MM.1S (cell line): Measurements from ENCODE around the gene GNB1.

Source experiments
- DNase-seq: peaks from one replicate; pipeline ENCODE4 v3.0.0-alpha.2; 2015
- H2AFZ ChIP-seq: fragments of 300-600 bp; sonication (generic); 2 replicates; pipeline ENCODE4 v1.6.0; 2016; ENCODE audit warnings: antibody characterized with exemption, low read length
- H3F3A ChIP-seq: fragments of 300-600 bp; sonication (generic); 2 replicates; pipeline ENCODE4 v1.6.1; 2016; ENCODE audit warnings: mild to moderate bottlenecking, antibody characterized with exemption, low read length, moderate library complexity, mixed read lengths; ENCODE audit not compliant: insufficient read depth
- H3K27ac ChIP-seq: fragments of 300-600 bp; sonication (generic); 2 replicates; pipeline ENCODE4 v1.5.1; 2016; ENCODE audit warnings: mild to moderate bottlenecking, low read length
- H3K27me3 ChIP-seq: fragments of 300-600 bp; sonication (generic); replicated peaks from 2 replicates; pipeline ENCODE4 v1.6.0; 2016; ENCODE audit warnings: low read length; ENCODE audit not compliant: insufficient read depth
- H3K36me3 ChIP-seq: fragments of 300-600 bp; sonication (generic); replicated peaks from 2 replicates; pipeline ENCODE4 v1.6.1; 2016; ENCODE audit warnings: mild to moderate bottlenecking, low read length, mixed read lengths; ENCODE audit not compliant: insufficient read depth
- H3K4me1 ChIP-seq: fragments of 300-600 bp; sonication (generic); 2 replicates; pipeline ENCODE4 v1.6.1; 2016; ENCODE audit warnings: low read length, mixed read lengths
- H3K4me2 ChIP-seq: fragments of 300-600 bp; sonication (generic); 2 replicates; pipeline ENCODE4 v1.6.0; 2016; ENCODE audit warnings: low read depth, low read length
- H3K4me3 ChIP-seq: fragments of 300-600 bp; sonication (generic); 2 replicates; pipeline ENCODE4 v1.5.1; 2016; ENCODE audit warnings: low read length, mixed read lengths
- H3K79me2 ChIP-seq: fragments of 300-600 bp; sonication (generic); 2 replicates; pipeline ENCODE4 v1.6.1; 2016; ENCODE audit warnings: mixed run types, low read length, mixed read lengths
- H3K9ac ChIP-seq: fragments of 300-600 bp; sonication (generic); 2 replicates; pipeline ENCODE4 v1.6.1; 2016; ENCODE audit warnings: low read length, mixed read lengths
- H3K9me2 ChIP-seq: fragments of 300-600 bp; sonication (generic); replicated peaks from 2 replicates; pipeline ENCODE4 v1.6.1; 2016; ENCODE audit warnings: mild to moderate bottlenecking, low read length, mixed read lengths; ENCODE audit not compliant: insufficient read depth
- H3K9me3 ChIP-seq: fragments of 300-600 bp; sonication (generic); replicated peaks from 2 replicates; pipeline ENCODE4 v1.6.1; 2016; ENCODE audit warnings: mild to moderate bottlenecking, low read length, mixed read lengths; ENCODE audit not compliant: insufficient read depth
- H4K20me1 ChIP-seq: fragments of 300-600 bp; sonication (generic); 2 replicates; pipeline ENCODE4 v1.6.1; 2016; ENCODE audit warnings: mild to moderate bottlenecking, low read length, moderate library complexity, mixed read lengths; ENCODE audit not compliant: insufficient read depth
- CTCF ChIP-seq: fragments of 300-600 bp; sonication (generic); IDR thresholded peaks from 2 replicates; pipeline ENCODE4 v1.5.1; 2016; ENCODE audit warnings: antibody characterized with exemption, low read length, mixed read lengths
- EZH2 ChIP-seq: fragments of 300-600 bp; sonication (generic); optimal IDR thresholded peaks from 2 replicates; pipeline ENCODE3; 2017; ENCODE audit warnings: low read depth, mild to moderate bottlenecking, antibody characterized with exemption, low read length, mixed read lengths
- EZH2phosphoT487 ChIP-seq: fragments of 300-600 bp; sonication (generic); IDR thresholded peaks from 2 replicates; pipeline ENCODE4 v1.6.1; 2018; ENCODE audit warnings: antibody characterized with exemption, low read length

Gene GNB1

DNA sequence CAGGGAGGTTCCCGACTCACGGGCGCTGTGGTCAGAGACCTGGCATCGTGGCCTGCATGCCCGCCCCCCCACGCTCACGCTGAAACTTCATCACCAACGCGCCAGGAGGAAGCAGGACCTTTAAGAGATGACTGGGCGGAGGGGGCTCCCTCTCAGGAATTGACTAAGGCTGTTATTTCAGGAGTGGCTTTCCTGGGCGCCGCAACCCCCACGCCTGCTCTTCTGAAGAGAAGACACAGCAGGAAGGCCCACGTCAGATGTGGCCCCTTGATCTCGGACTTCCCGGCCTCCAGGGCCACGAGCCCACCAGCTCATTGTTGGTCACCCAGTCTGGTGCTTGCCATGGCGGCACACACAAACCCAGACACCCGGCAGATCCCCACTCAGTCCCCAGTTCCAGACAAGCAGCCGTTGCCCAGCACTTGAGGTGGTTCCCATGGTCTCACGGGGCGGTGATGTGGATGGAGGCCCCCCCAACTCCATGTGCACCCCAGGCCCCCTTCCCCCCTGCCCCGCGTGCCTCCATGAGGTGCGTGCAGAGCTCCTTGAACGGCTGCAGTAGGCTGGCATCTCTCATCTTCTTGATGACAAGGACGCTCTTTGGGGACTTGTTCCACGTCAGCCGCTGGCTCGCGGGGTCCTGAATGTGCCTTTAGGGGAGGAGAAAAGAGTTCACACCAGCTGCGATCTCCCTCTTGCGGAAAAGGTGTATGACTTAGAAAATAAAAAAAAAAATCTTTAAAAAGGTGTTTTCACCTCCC is 134.0 kb downstream of the GNB1 start:
- Histone ChIP-seq H3K9me2 (no peaks in the 10 kb centered on the region), H2AFZ (no peak overlapping the region), H3K9ac (no peak overlapping the region), H3K4me1 (no peaks in the 10 kb centered on the region), H3K4me2 (no peak overlapping the region), H3K4me3 (no peak overlapping the region), H3K27me3 (no peaks in the 10 kb centered on the region), H3F3A (no peaks in the 10 kb centered on the region), H3K36me3 (peaks cover 4% of the 10 kb centered on the region), H3K9me3 (no peaks in the 10 kb centered on the region), H3K27ac (no peak overlapping the region), H3K79me2 (peaks cover 50% of the 10 kb centered on the region), H4K20me1 (no peaks in the 10 kb centered on the region; the same call in 1 of the 2 replicates)
- TF ChIP-seq CTCF (no peak), EZH2 (no peak), EZH2phosphoT487 (no peak)
- no peak for DNase-seq

GRCh38 chr1:1755852-1756251 is 135.0 kb downstream of the GNB1 start:
- Histone ChIP-seq H3K9me2 (no peaks in the 10 kb centered on the region), H3K27ac (no peak overlapping the region), H3K4me3 (no peak overlapping the region), H3K4me2 (no peak overlapping the region), H3K4me1 (no peaks in the 10 kb centered on the region), H2AFZ (no peak overlapping the region), H4K20me1 (no peaks in the 10 kb centered on the region; the same call in 1 of the 2 replicates), H3K9ac (no peak overlapping the region), H3F3A (no peaks in the 10 kb centered on the region), H3K36me3 (peaks cover 4% of the 10 kb centered on the region), H3K9me3 (no peaks in the 10 kb centered on the region), H3K79me2 (peaks cover 42% of the 10 kb centered on the region), H3K27me3 (no peaks in the 10 kb centered on the region)
- TF ChIP-seq EZH2 (no peak), EZH2phosphoT487 (no peak), CTCF (no peak)
- DNase-seq: no peak

GRCh38 chr1:1755426-1755825 is 135.5 kb downstream of the GNB1 start:
- no peaks in the 10 kb centered on the region for H3K9me3 ChIP-seq
- H3K27ac ChIP-seq: no peak overlapping the region
- H4K20me1 ChIP-seq: no peaks in the 10 kb centered on the region; the same call in 1 of the 2 replicates
- H3K79me2 ChIP-seq: peaks cover 38% of the 10 kb centered on the region
- no peaks in the 10 kb centered on the region for H3F3A ChIP-seq
- no peaks in the 10 kb centered on the region for H3K4me1 ChIP-seq
- no peak overlapping the region for H2AFZ ChIP-seq
- H3K9ac ChIP-seq: no peak overlapping the region
- H3K4me3 ChIP-seq: no peak overlapping the region
- TF ChIP-seq EZH2phosphoT487 (no peak), EZH2 (no peak), CTCF (no peak)
- H3K27me3 ChIP-seq: no peaks in the 10 kb centered on the region
- H3K9me2 ChIP-seq: no peaks in the 10 kb centered on the region
- no peak for DNase-seq
- no peak overlapping the region for H3K4me2 ChIP-seq
- peaks cover 4% of the 10 kb centered on the region for H3K36me3 ChIP-seq
